NCI-H2196 treated with DMSO at 0.1 percent for 48 hours (cell line): ENCODE measurements around the gene GSN.

Experiments
- DNase-seq: peaks from one replicate; lab custom pipeline; 2025; ENCODE audit not compliant: unreplicated experiment; lab: John Stamatoyannopoulos, UW

The GSN gene

GRCh38 chr9:121242959-121243346 lies 25.0 kb upstream of the GSN start:
- no peak for DNase-seq

GRCh38 chr9:121246821-121247561 lies 21.0 kb upstream of the GSN start:
- no peak for DNase-seq

GRCh38 chr9:121249563-121249962 lies 18.4 kb upstream of the GSN start:
- no peak for DNase-seq

- DNase-seq = no peak
Measured at GRCh38 chr9:121252104-121252851, 15.7 kb upstream of the GSN start.

GRCh38 chr9:121253162-121253561 lies 14.8 kb upstream of the GSN start:
- DNase-seq = no peak

- DNase-seq = no peak
Measured at GRCh38 chr9:121253821-121254501, 14.0 kb upstream of the GSN start.

- no peak for DNase-seq
Measured at GRCh38 chr9:121259498-121259897, 8.5 kb upstream of the GSN start.

- no peak for DNase-seq
Measured at GRCh38 chr9:121259935-121260334, 8.0 kb upstream of the GSN start.

- no peak for DNase-seq
Measured at GRCh38 chr9:121260457-121261106, 7.4 kb upstream of the GSN start.

GRCh38 chr9:121261107-121261460 lies 6.9 kb upstream of the GSN start:
- DNase-seq = no peak

GRCh38 chr9:121261755-121262154 lies 6.2 kb upstream of the GSN start:
- no peak for DNase-seq

GRCh38 chr9:121262423-121262822 lies 5.5 kb upstream of the GSN start:
- DNase-seq = no peak

GRCh38 chr9:121262953-121263352 lies 5.0 kb upstream of the GSN start:
- no peak for DNase-seq

- no peak for DNase-seq
Measured at GRCh38 chr9:121266356-121266755, 1.6 kb upstream of the GSN start.

GRCh38 chr9:121266906-121267650 lies 884 bp upstream of the GSN start:
- DNase-seq = no peak

GRCh38 chr9:121268598-121268850 lies 562 bp downstream of the GSN start:
- DNase-seq = no peak

GRCh38 chr9:121268851-121269641 lies 1.1 kb downstream of the GSN start:
- DNase-seq = no peak

GRCh38 chr9:121269642-121270254 lies 1.8 kb downstream of the GSN start:
- DNase-seq = no peak

- no peak for DNase-seq
Measured at GRCh38 chr9:121271368-121272341, 3.7 kb downstream of the GSN start.
